Subcutaneous adipose tissue (tissue), 4 donors: ENCODE measurements around the gene NRXN3. TPM values are rescaled to one million over a fixed set of nuclear protein-coding genes. Genes with fewer than 3 reads are reported as not detected.

ENCODE experiments used
- total RNA-seq, 4 donors: library from RNA; depleted of rRNA; stranded (reverse); fragments of >200 nt; gene quantifications; one replicate each; pipeline ENCODE4 v1.1.0, GENCODE V29; 2016
- TF ChIP-seq, protein P1 (sequence below): fragments of 450-650 bp; IDR thresholded peaks from one replicate; pipeline ENCODE4 v1.5.1; 2016; ENCODE audit warnings: low read depth, mild to moderate bottlenecking, control low read depth, antibody characterized with exemption, moderate library complexity

The NRXN3 gene
- total RNA-seq, 4 donors from 2014 or later, result 0.57 to 2.4 (median 1.1) TPM; not detected in 1

GRCh38 chr14:79437951-79438350 lies 1267.8 kb downstream of the NRXN3 start:
- TF ChIP-seq, protein P1, sequence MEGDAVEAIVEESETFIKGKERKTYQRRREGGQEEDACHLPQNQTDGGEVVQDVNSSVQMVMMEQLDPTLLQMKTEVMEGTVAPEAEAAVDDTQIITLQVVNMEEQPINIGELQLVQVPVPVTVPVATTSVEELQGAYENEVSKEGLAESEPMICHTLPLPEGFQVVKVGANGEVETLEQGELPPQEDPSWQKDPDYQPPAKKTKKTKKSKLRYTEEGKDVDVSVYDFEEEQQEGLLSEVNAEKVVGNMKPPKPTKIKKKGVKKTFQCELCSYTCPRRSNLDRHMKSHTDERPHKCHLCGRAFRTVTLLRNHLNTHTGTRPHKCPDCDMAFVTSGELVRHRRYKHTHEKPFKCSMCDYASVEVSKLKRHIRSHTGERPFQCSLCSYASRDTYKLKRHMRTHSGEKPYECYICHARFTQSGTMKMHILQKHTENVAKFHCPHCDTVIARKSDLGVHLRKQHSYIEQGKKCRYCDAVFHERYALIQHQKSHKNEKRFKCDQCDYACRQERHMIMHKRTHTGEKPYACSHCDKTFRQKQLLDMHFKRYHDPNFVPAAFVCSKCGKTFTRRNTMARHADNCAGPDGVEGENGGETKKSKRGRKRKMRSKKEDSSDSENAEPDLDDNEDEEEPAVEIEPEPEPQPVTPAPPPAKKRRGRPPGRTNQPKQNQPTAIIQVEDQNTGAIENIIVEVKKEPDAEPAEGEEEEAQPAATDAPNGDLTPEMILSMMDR, result no peak

DNA sequence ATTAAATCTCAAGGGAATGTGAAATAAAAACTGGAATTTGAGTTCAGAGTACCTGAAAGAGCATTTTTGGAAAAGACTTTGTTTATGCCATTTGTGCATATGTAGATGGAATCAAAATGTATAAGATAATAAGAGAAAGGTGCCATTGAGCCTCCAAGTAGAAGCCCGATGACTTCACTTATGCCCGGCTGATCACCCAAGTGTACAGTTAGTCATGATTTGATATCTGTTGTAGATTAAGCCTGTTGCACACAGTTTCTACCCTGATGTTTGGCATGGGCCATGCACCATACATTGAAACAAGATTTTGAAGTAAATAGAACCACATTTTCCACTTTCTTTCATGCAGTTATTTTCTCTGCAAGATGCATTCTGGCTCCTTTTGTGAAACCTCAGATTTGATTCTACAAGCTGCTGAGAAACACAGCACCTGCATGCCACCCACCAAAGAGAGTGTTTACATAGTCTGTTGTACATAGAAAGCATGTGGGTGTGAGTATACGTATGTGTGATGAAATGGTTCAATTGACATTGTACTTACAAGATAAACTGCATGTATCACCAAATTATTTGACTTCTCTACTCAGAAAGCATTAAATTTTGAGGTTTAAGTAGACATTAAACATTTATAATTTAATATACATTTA lies 1268.6 kb downstream of the NRXN3 start:
- TF ChIP-seq, protein P1, result no peak

DNA sequence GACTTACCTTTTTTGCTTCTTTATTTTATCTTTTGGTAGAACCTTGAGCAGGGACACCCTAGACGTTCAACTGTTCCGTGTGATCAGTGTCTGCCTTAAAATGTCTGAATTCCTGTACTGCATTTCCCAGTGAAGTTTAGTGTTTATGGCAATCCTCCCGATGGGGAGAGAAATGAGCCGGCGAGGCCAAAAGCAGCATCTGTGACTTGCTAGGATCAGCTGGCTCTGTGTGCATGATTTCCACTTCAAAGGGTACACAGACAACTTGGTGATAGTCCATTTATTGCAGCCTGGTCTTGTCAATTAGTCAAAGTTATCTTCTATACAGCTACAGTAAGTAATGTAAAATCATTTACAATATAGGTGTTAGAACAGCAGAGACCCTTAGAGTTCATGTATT lies 1272.6 kb downstream of the NRXN3 start:
- TF ChIP-seq, protein P1, result no peak

DNA sequence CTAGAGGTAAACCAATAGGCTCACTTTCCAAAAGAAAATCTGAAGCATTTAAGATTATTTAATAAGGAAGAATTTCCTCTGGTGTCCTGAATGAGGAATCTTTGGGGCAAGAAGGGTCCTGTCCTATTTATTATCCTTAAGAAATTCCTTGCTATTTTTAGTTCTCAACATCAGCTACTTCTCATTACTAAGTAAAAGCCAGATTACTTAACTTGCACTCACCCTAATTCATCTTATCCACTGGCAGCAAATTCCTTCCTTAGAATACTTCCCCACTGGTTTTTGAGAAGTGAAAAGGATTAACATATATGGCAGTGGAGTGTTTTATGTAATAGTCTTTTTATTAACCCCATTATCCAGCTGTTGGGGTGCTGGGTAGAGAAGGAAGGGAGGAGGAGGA lies 1273.4 kb downstream of the NRXN3 start:
- TF ChIP-seq, protein P1, result no peak

GRCh38 chr14:79448960-79449359 lies 1278.8 kb downstream of the NRXN3 start:
- TF ChIP-seq, protein P1, result no peak

- TF ChIP-seq, protein P1, result no peak
These were observed 1281.4 kb downstream of the NRXN3 start for GRCh38 chr14:79451601-79452000.

GRCh38 chr14:79453276-79453675 lies 1283.1 kb downstream of the NRXN3 start:
- TF ChIP-seq, protein P1, result no peak
